B cell (primary cell): ENCODE results near the gene CSTF1.

Experiments
- EZH2 ChIP-seq: IDR thresholded peaks from 2 replicates; pipeline ENCODE4 v1.6.1; 2012; ENCODE audit warnings: borderline replicate concordance, low read depth, mild to moderate bottlenecking, moderate library complexity, low read length; ENCODE audit not compliant: insufficient read depth, poor library complexity, severe bottlenecking
- TF ChIP-seq, protein P1 (sequence below): fragments of 200-600 bp; IDR thresholded peaks from one replicate; pipeline ENCODE4 v1.8.0; 2022; ENCODE audit warnings: antibody characterized with exemption, mild to moderate bottlenecking

- TF ChIP-seq, protein P1, sequence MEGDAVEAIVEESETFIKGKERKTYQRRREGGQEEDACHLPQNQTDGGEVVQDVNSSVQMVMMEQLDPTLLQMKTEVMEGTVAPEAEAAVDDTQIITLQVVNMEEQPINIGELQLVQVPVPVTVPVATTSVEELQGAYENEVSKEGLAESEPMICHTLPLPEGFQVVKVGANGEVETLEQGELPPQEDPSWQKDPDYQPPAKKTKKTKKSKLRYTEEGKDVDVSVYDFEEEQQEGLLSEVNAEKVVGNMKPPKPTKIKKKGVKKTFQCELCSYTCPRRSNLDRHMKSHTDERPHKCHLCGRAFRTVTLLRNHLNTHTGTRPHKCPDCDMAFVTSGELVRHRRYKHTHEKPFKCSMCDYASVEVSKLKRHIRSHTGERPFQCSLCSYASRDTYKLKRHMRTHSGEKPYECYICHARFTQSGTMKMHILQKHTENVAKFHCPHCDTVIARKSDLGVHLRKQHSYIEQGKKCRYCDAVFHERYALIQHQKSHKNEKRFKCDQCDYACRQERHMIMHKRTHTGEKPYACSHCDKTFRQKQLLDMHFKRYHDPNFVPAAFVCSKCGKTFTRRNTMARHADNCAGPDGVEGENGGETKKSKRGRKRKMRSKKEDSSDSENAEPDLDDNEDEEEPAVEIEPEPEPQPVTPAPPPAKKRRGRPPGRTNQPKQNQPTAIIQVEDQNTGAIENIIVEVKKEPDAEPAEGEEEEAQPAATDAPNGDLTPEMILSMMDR, result no peak
- no peak for TF ChIP-seq EZH2
Observed at GRCh38 chr20:56420028-56420427, 27.6 kb downstream of the CSTF1 start.
